Natural killer cell (primary cell): Measurements from ENCODE around the gene PJA2. TPM values are rescaled to one million over a fixed set of nuclear protein-coding genes. Genes with fewer than 3 reads are reported as not detected.

Source experiments
- ATAC-seq, 3 donors: fragments of 150-1000 bp in 2 of 3; fragments of 200-7000 bp in 1 of 3; cut with Tn5 transposase; 1 replicate in 1 of 3; 2 replicates in 2 of 3; pipeline ENCODE4 v1.10.0; 2021; ENCODE audit warnings: mild to moderate bottlenecking in 2 of 3, moderate library complexity in 2 of 3
- DNase-seq, 2 donors: peaks; one replicate each; pipeline versions ENCODE4 v3.0.0 to v3.0.0-alpha.2; 2013 to 2021; ENCODE audit warnings: mixed read lengths in 1 of 2
- H3K27ac ChIP-seq: one replicate; pipeline ENCODE4 v1.5.1; 2013; ENCODE audit warnings: mild to moderate bottlenecking, low read length
- H3K27me3 ChIP-seq: one replicate; pipeline ENCODE4 v1.6.1; 2013; ENCODE audit warnings: low read length; ENCODE audit not compliant: control insufficient read depth, insufficient read depth
- H3K36me3 ChIP-seq: one replicate; pipeline ENCODE4 v1.6.1; 2013; ENCODE audit warnings: low read length; ENCODE audit not compliant: control insufficient read depth, insufficient read depth
- H3K4me1 ChIP-seq: one replicate; pipeline ENCODE4 v1.6.1; 2013; ENCODE audit warnings: low read length; ENCODE audit not compliant: control insufficient read depth, insufficient read depth
- H3K4me3 ChIP-seq: one replicate; pipeline ENCODE4 v1.5.1; 2013; ENCODE audit warnings: low read length
- H3K9me3 ChIP-seq: one replicate; pipeline ENCODE4 v1.6.1; 2013; ENCODE audit warnings: low read length; ENCODE audit not compliant: control insufficient read depth, insufficient read depth
- H3K27ac Mint-ChIP-seq, 2 donors: one replicate each; pipeline ENCODE4 v1.8.0; 2022; ENCODE audit warnings: mild to moderate bottlenecking in 2 of 2, mixed read lengths in 2 of 2, moderate library complexity in 1 of 2
- H3K27me3 Mint-ChIP-seq, 2 donors: one replicate each; pipeline ENCODE4 v1.8.0; 2022; ENCODE audit warnings: low read depth in 2 of 2, mixed read lengths in 2 of 2
- H3K36me3 Mint-ChIP-seq: one replicate; pipeline ENCODE4 v1.8.0; 2022; ENCODE audit warnings: mixed read lengths
- H3K4me1 Mint-ChIP-seq, 2 donors: one replicate each; pipeline ENCODE4 v1.8.0; 2022; ENCODE audit warnings: mixed read lengths in 2 of 2
- H3K4me3 Mint-ChIP-seq: one replicate; pipeline ENCODE4 v1.8.0; 2022; ENCODE audit warnings: mild to moderate bottlenecking, moderate library complexity, mixed read lengths
- H3K9me3 Mint-ChIP-seq, 2 donors: one replicate each; pipeline ENCODE4 v1.8.0; 2022; ENCODE audit warnings: mixed read lengths in 2 of 2
- WGBS: methylation state at CpG from one replicate; pipeline ENCODE4 v1.1.7; 2013; ENCODE audit warnings: missing lambda C conversion rate; ENCODE audit not compliant: insufficient coverage; 5-methylcytosine and 5-hydroxymethylcytosine counted together
- intact Hi-C: fragments of 100-400 bp; cut with micrococcal nuclease; formaldehyde crosslinking; loops from one replicate; pipeline ENCODE4 v1.14.2; 2022
- total RNA-seq, 4 donors: library from RNA; stranded (reverse); fragments of 120-200 nt in 1 of 4; gene quantifications; one replicate each; pipeline versions ENCODE4 v1.2.3 to v1.2.4, GENCODE V29; 2013 to 2022
- TF ChIP-seq, protein P1 (sequence below): fragments of 200-600 bp; IDR thresholded peaks from one replicate; pipeline ENCODE4 v1.8.0; 2022; ENCODE audit warnings: antibody characterized with exemption

The PJA2 gene
- total RNA-seq, 3 donors from 2014 or later (not counting 1 experiment from before 2014, with no cell fraction given), result 85.6 to 99.8 (median 90.8) TPM

DNA sequence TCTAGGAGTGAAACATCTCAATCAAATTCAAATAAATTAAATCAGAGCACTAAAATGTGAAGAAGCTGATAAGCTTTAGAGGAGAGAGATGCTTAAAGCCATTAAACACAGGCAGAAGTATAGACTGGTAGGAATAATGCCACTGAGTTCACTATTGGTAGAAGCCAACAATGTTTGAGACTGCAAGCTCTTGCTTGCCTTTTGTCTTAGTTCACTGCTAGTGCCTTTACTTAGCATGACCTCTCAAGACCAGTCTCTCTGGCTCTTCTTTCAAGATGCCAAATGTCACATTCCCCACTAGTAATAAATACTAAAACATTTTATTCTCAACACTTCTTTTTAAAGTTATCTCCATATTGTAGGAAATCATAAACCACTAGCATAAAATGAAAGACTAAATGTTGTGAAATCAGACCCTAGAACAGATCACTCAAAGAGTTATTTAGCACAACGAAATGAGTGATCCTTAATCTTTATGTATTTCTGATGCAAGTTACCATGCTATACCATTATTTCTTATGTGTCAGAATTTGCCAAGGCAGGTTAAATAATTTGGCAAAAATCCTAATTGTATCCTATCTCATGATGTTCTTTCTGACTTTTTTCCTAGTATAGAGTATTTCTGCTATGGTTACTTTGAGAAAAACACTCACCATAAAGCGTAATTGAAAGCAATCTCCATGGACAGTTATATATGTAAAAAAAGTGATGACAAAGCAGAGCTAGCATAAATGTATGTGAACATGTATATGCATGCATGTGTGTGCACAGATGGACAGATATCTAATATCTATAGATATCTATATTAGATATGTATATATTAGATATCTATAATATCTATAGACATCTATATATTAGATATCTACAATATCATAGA is 57.5 kb downstream of the PJA2 start:
- H3K27me3 ChIP-seq, result no peaks in the 10 kb centered on the region
- H3K4me1 ChIP-seq, result no peaks in the 10 kb centered on the region
- TF ChIP-seq, protein P1, sequence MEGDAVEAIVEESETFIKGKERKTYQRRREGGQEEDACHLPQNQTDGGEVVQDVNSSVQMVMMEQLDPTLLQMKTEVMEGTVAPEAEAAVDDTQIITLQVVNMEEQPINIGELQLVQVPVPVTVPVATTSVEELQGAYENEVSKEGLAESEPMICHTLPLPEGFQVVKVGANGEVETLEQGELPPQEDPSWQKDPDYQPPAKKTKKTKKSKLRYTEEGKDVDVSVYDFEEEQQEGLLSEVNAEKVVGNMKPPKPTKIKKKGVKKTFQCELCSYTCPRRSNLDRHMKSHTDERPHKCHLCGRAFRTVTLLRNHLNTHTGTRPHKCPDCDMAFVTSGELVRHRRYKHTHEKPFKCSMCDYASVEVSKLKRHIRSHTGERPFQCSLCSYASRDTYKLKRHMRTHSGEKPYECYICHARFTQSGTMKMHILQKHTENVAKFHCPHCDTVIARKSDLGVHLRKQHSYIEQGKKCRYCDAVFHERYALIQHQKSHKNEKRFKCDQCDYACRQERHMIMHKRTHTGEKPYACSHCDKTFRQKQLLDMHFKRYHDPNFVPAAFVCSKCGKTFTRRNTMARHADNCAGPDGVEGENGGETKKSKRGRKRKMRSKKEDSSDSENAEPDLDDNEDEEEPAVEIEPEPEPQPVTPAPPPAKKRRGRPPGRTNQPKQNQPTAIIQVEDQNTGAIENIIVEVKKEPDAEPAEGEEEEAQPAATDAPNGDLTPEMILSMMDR, result no peak
- H3K9me3 ChIP-seq, result no peaks in the 10 kb centered on the region
- ATAC-seq (peak; percentile 24 to 52 (median 44)), DNase-seq (peak in 1 of 2 donors; percentile 12)
- no peak overlapping the region for H3K4me3 Mint-ChIP-seq
- H3K27ac Mint-ChIP-seq, result peak overlapping the region in 1 of 2 donors; percentile 53
- no peaks in the 10 kb centered on the region for H3K27me3 Mint-ChIP-seq
- H3K27ac ChIP-seq, result no peak overlapping the region
- H3K9me3 Mint-ChIP-seq, result no peaks in the 10 kb centered on the region
- intact Hi-C loops, result no loop called here
- no peaks in the 10 kb centered on the region for H3K36me3 Mint-ChIP-seq
- peaks cover 21 to 39% of the 10 kb centered on the region in 2 donors for H3K4me1 Mint-ChIP-seq
- no peak overlapping the region for H3K4me3 ChIP-seq
- 100% methylated on average over 2 of the region's 2 CpGs for WGBS
- H3K36me3 ChIP-seq, result peaks cover 33% of the 10 kb centered on the region

DNA sequence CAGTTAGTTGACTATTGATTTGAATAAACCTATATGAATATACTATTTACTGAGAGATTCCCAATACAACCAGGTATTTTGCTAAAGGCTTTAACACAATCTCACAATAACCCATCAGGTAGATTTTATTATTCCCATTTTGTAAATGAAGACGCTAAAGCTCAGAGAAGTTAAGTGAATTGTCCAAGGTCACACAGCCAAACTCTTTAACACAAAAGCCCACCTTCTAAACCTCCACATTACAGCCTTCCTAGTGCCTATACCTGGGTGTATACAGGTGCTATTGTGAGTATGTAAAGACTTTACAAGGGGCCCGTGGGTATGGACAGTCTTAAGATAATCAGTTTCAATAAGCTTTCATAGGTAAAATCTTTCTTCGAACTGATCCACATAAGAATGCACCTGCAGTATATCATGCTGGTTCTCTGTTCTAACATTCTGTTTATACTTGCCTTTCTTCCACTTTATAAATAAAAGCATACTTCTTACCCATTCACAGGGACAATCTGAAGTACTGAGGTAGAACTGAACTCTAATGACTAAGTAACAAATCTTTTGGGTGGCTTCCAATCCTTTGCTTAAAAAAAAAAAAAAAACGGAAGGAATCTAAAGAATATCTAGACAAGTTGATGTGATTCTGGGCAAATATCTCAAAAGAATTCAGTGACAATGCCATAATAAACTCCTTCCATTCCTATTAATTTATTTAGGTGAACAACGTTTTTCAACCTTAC is 59.1 kb downstream of the PJA2 start:
- H3K9me3 ChIP-seq, result no peaks in the 10 kb centered on the region
- ATAC-seq (no peak), DNase-seq (no peak)
- no peaks in the 10 kb centered on the region for H3K9me3 Mint-ChIP-seq
- H3K36me3 Mint-ChIP-seq, result no peaks in the 10 kb centered on the region
- WGBS, result 91% methylated on average over 3 of the region's 5 CpGs
- no peaks in the 10 kb centered on the region for H3K27me3 ChIP-seq
- H3K4me1 Mint-ChIP-seq, result peaks cover 24 to 44% of the 10 kb centered on the region in 2 donors
- no peak overlapping the region for H3K27ac ChIP-seq
- peak overlapping the region in 1 of 2 donors; percentile 40 for H3K27ac Mint-ChIP-seq
- H3K36me3 ChIP-seq, result peaks cover 28% of the 10 kb centered on the region
- no peaks in the 10 kb centered on the region for H3K27me3 Mint-ChIP-seq
- H3K4me3 Mint-ChIP-seq, result no peak overlapping the region
- TF ChIP-seq, protein P1, result no peak
- intact Hi-C loops, result no loop called here
- no peaks in the 10 kb centered on the region for H3K4me1 ChIP-seq
- H3K4me3 ChIP-seq, result no peak overlapping the region

DNA sequence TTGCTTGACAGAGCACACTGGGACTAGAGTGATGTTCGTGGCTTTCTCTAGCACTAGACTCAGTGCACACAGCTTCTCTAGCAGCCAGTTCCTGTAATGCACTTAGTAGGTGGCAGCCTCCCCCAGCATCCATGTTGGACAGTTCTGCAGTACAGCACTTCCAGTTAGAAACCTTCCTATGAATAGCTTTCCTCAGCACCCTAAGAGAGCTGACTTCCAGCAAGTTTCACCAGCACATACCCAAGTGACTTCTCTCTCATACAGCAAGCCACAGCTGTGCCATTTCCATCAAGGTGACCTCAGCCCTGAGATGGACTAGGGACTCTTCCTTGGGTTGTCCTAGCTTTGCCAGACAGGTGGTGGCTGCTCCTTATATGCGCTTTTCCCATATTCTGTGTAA is 60.4 kb downstream of the PJA2 start:
- no peak overlapping the region for H3K4me3 Mint-ChIP-seq
- no peak for DNase-seq
- no peaks in the 10 kb centered on the region for H3K27me3 ChIP-seq
- no peaks in the 10 kb centered on the region for H3K27me3 Mint-ChIP-seq
- no peaks in the 10 kb centered on the region for H3K9me3 Mint-ChIP-seq
- peaks cover 28% of the 10 kb centered on the region for H3K36me3 ChIP-seq
- peaks cover 26 to 48% of the 10 kb centered on the region in 2 donors for H3K4me1 Mint-ChIP-seq
- H3K9me3 ChIP-seq, result no peaks in the 10 kb centered on the region
- WGBS, result 98% methylated on average over 2 of the region's 2 CpGs
- no peak for ATAC-seq
- no peaks in the 10 kb centered on the region for H3K4me1 ChIP-seq
- TF ChIP-seq, protein P1, result no peak
- H3K27ac ChIP-seq, result no peak overlapping the region
- peak overlapping the region; percentile 10 to 82 for H3K27ac Mint-ChIP-seq
- H3K36me3 Mint-ChIP-seq, result no peaks in the 10 kb centered on the region
- H3K4me3 ChIP-seq, result no peak overlapping the region
- intact Hi-C loops, result no loop called here
